Gastroesophageal sphincter (tissue), 3 donors: ENCODE measurements around the gene MEGF11.

Experiments used
- POLR2AphosphoS5 ChIP-seq: sonication (generic); formaldehyde crosslinking; IDR thresholded peaks from one replicate; pipeline ENCODE4 v1.6.1; 2017; ENCODE audit warnings: antibody characterized with exemption
- TF ChIP-seq, protein P1 (sequence below), 4 experiments: fragments of 200-600 bp in 2 of 4; fragments of 450-650 bp in 2 of 4; sonication (generic) in 1 of 4; IDR thresholded peaks; one replicate each; pipeline ENCODE4 v1.5.1; 2017 to 2019; ENCODE audit warnings: antibody characterized with exemption in 4 of 4, mild to moderate bottlenecking in 2 of 4, moderate library complexity in 2 of 4

DNA sequence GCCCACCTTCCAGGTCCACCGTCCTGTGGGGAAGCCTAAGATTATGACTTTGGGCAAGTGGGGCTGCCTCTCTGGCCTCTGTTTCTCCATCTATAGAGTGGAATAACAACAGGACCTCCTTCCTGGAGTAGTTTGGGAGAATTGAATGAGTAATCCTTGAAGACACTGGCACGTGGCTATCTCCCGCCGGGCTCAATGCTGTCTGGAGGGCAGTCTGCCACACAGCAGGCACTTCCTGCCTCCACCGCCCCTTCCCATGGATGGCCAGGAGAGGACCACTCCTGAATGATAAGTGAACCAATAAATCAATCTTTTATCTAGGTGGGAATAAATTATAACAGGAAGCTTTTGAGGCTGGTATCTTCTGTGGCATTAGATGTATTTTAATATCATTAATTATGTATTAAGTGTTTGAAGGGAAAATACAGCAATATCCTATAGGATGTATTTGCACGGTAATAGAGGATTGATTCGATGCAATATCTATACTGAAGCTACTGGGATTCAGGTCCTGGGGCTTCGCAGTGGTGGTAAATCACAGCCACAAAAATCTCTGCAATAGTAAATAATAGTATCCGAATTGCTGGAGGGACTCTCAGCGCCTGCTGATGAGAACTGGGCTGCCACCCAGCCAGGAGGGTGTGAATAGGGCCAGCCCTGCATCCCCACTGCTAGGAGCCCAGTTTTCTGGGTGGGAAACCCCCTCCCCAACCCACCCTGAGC lies 15.9 kb downstream of the MEGF11 start:
- TF ChIP-seq, protein P1, sequence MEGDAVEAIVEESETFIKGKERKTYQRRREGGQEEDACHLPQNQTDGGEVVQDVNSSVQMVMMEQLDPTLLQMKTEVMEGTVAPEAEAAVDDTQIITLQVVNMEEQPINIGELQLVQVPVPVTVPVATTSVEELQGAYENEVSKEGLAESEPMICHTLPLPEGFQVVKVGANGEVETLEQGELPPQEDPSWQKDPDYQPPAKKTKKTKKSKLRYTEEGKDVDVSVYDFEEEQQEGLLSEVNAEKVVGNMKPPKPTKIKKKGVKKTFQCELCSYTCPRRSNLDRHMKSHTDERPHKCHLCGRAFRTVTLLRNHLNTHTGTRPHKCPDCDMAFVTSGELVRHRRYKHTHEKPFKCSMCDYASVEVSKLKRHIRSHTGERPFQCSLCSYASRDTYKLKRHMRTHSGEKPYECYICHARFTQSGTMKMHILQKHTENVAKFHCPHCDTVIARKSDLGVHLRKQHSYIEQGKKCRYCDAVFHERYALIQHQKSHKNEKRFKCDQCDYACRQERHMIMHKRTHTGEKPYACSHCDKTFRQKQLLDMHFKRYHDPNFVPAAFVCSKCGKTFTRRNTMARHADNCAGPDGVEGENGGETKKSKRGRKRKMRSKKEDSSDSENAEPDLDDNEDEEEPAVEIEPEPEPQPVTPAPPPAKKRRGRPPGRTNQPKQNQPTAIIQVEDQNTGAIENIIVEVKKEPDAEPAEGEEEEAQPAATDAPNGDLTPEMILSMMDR (IDR thresholded peaks at IDR 0.05): no peak
- TF ChIP-seq POLR2AphosphoS5: no peak
